Keratinocyte (primary cell): ENCODE results near the gene MAP1LC3B.

Source experiments
- EZH2 ChIP-seq: IDR thresholded peaks from one replicate; pipeline ENCODE4 v1.6.1; 2012; ENCODE audit warnings: inconsistent platforms, mild to moderate bottlenecking, low read length, moderate library complexity
- TF ChIP-seq, protein P1 (sequence below), 3 experiments: IDR thresholded peaks in 1 of 3; conservative IDR thresholded peaks in 1 of 3; optimal IDR thresholded peaks in 1 of 3; 2 replicates in 2 of 3; 3 replicates in 1 of 3; pipeline versions ENCODE3 to v1.5.1; 2011; ENCODE audit warnings: low read length in 3 of 3, mild to moderate bottlenecking in 3 of 3, moderate library complexity in 2 of 3, control low read depth in 1 of 3, inconsistent platforms in 1 of 3; ENCODE audit not compliant: insufficient read depth in 2 of 3; ENCODE audit errors: extremely low read depth in 1 of 3

DNA sequence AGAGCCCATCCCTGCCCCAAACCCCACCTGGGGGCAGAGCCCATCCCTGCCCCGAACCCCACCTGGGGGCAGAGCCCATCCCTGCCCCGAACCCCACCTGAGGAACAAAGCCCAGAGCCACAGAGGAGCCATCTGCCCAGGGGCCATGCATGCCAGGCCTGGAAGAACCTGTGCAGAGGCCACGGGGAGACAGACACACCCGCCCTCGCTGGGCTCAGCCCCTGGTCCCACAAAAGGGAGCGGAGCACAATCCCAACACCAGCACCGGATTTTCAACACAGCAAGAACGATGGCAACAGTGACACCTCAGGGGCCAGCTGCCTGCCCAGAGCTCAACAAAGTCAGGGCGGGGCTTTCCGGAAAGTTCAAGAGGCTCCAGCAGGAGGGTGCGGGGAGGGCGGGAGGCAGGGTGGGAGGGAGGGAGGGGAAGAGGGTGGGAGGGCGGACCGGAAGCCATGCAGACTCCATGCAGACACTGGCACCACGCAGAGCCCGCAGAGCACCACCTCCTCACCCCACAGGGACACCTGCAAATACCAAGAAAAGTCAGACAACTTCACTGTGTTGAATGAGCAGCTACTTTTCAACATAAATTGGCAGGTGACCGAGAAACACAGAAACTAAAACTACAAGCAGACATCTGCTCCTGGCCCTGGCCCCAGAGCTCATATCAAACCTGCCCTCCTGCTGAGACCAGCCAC, 47.1 kb upstream of the MAP1LC3B start:
- TF ChIP-seq, protein P1, sequence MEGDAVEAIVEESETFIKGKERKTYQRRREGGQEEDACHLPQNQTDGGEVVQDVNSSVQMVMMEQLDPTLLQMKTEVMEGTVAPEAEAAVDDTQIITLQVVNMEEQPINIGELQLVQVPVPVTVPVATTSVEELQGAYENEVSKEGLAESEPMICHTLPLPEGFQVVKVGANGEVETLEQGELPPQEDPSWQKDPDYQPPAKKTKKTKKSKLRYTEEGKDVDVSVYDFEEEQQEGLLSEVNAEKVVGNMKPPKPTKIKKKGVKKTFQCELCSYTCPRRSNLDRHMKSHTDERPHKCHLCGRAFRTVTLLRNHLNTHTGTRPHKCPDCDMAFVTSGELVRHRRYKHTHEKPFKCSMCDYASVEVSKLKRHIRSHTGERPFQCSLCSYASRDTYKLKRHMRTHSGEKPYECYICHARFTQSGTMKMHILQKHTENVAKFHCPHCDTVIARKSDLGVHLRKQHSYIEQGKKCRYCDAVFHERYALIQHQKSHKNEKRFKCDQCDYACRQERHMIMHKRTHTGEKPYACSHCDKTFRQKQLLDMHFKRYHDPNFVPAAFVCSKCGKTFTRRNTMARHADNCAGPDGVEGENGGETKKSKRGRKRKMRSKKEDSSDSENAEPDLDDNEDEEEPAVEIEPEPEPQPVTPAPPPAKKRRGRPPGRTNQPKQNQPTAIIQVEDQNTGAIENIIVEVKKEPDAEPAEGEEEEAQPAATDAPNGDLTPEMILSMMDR (optimal IDR thresholded peaks at IDR 0.05 in 1 of 3, IDR thresholded peaks at IDR 0.05 in 1 of 3, conservative IDR thresholded peaks at IDR 0.05 in 1 of 3; ENCODE audit: extremely low read depth in 1 of 3, insufficient read depth in 2 of 3, low read length in 3 of 3) = no peak
- no peak for TF ChIP-seq EZH2
